H1 (cell line): ENCODE measurements around the gene FAM240A. TPM values are rescaled to one million over a fixed set of nuclear protein-coding genes. Genes with fewer than 3 reads are reported as not detected.

Source experiments
- CTCF ChIA-PET: fragments of 300-600 bp; sonication (Branson Sonifier 250); formaldehyde crosslinking; loops from one replicate; lab custom pipeline; 2021; ENCODE audit not compliant: partially characterized antibody; lab: Charles Lee
- POLR2A ChIA-PET: fragments of 300-600 bp; sonication (Branson Sonifier 250); formaldehyde crosslinking; loops from one replicate; lab custom pipeline; 2021; ENCODE audit warnings: inconsistent platforms; ENCODE audit not compliant: partially characterized antibody; lab: Charles Lee
- DNase-seq, 2 experiments: peaks; one replicate each; pipeline versions ENCODE4 v3.0.0 to v3.0.0-alpha.2; 2010 to 2022; ENCODE audit warnings: low spot score in 2 of 2, low read depth in 1 of 2, mixed read lengths in 1 of 2
- FAIRE-seq: peaks from 2 replicates; lab custom pipeline; 2011; peaks lifted over from hg19 to GRCh38; lab: Jason Lieb, UNC
- H2AFZ ChIP-seq: 2 replicates; pipeline ENCODE4 v1.8.1; 2012; ENCODE audit warnings: low read length, inconsistent platforms
- H2AK5ac ChIP-seq: 2 replicates; pipeline ENCODE4 v1.6.1; 2013; ENCODE audit warnings: low read depth, low read length
- H2BK120ac ChIP-seq: replicated peaks from 2 replicates; pipeline ENCODE3; 2013; ENCODE audit warnings: low read depth, low read length, inconsistent platforms
- H2BK12ac ChIP-seq: 2 replicates; pipeline ENCODE4 v1.6.1; 2013; ENCODE audit warnings: low read depth, low read length
- H2BK15ac ChIP-seq: 2 replicates; pipeline ENCODE4 v1.6.1; 2013; ENCODE audit warnings: low read length
- H2BK20ac ChIP-seq: 2 replicates; pipeline ENCODE4 v1.6.1; 2013; ENCODE audit warnings: low read length
- H2BK5ac ChIP-seq: 2 replicates; pipeline ENCODE4 v1.6.1; 2013; ENCODE audit warnings: low read depth, low read length
- H3K14ac ChIP-seq: 2 replicates; pipeline ENCODE4 v1.6.1; 2013; ENCODE audit warnings: inconsistent platforms; ENCODE audit not compliant: insufficient read length
- H3K18ac ChIP-seq: 2 replicates; pipeline ENCODE4 v1.6.1; 2013; ENCODE audit warnings: low read length; ENCODE audit errors: extremely low read depth
- H3K23ac ChIP-seq: 2 replicates; pipeline ENCODE4 v1.6.1; 2013; ENCODE audit warnings: inconsistent platforms; ENCODE audit not compliant: insufficient read length
- H3K23me2 ChIP-seq: 2 replicates; pipeline ENCODE4 v1.6.1; 2013; ENCODE audit warnings: low read depth, low read length
- H3K27ac ChIP-seq: 2 replicates; pipeline ENCODE4 v1.6.1; 2011; ENCODE audit warnings: low read depth, low read length, inconsistent platforms
- H3K27me3 ChIP-seq, 4 experiments: replicated peaks in 1 of 4; 1 replicate in 1 of 4; 2 replicates in 3 of 4; pipeline versions ENCODE4 v1.6.1 to v1.8.1; 2011 to 2013; ENCODE audit warnings: low read length in 3 of 4, mild to moderate bottlenecking in 3 of 4, inconsistent platforms in 2 of 4, mixed read lengths in 2 of 4, moderate library complexity in 1 of 4; ENCODE audit not compliant: control insufficient read depth in 3 of 4, insufficient read depth in 3 of 4; ENCODE audit errors: extremely low read depth in 1 of 4
- H3K36me3 ChIP-seq, 4 experiments: 2 replicates each; pipeline versions ENCODE4 v1.6.1 to v1.8.1; 2011 to 2013; ENCODE audit warnings: mild to moderate bottlenecking in 4 of 4, low read length in 3 of 4, moderate library complexity in 2 of 4, control low read depth in 1 of 4, inconsistent platforms in 1 of 4; ENCODE audit not compliant: insufficient read depth in 4 of 4, control insufficient read depth in 2 of 4
- H3K4ac ChIP-seq: replicated peaks from 2 replicates; pipeline ENCODE3; 2013; ENCODE audit warnings: low read length, low read depth, mixed read lengths, inconsistent platforms; ENCODE audit not compliant: insufficient read length
- H3K4me1 ChIP-seq, 4 experiments: replicated peaks in 1 of 4; 1 replicate in 1 of 4; 2 replicates in 3 of 4; pipeline versions ENCODE4 v1.6.1 to v1.8.1; 2011 to 2013; ENCODE audit warnings: low read length in 3 of 4, inconsistent platforms in 2 of 4, mixed read lengths in 1 of 4; ENCODE audit not compliant: insufficient read depth in 4 of 4, control insufficient read depth in 3 of 4
- H3K4me2 ChIP-seq, 2 experiments: 2 replicates each; pipeline versions ENCODE4 v1.6.1 to v1.8.1; 2011 to 2013; ENCODE audit warnings: low read depth in 2 of 2, low read length in 2 of 2, control low read depth in 1 of 2, inconsistent platforms in 1 of 2, mild to moderate bottlenecking in 1 of 2; ENCODE audit not compliant: insufficient read depth in 1 of 2
- H3K4me3 ChIP-seq, 4 experiments: fragments of 200-600, 300-600 bp in 1 of 4; sonication (generic), shearing (Covaris generic), sonication (Bioruptor Twin) in 1 of 4; 2 replicates each; pipeline versions ENCODE4 v1.5.1 to v1.8.1; 2011 to 2016; ENCODE audit warnings: low read length in 4 of 4, low read depth in 3 of 4, control low read depth in 2 of 4, inconsistent platforms in 2 of 4, mild to moderate bottlenecking in 2 of 4, mixed read lengths in 1 of 4, moderate library complexity in 1 of 4; ENCODE audit not compliant: insufficient read depth in 2 of 4; ENCODE audit errors: extremely low read depth in 1 of 4
- H3K56ac ChIP-seq: replicated peaks from 2 replicates; pipeline ENCODE3; 2013; ENCODE audit warnings: low read depth, mild to moderate bottlenecking, mixed read lengths, low read length, inconsistent platforms; ENCODE audit not compliant: insufficient read length
- H3K79me1 ChIP-seq: 2 replicates; pipeline ENCODE4 v1.6.1; 2013; ENCODE audit warnings: low read depth, low read length, control low read depth
- H3K79me2 ChIP-seq, 2 experiments: 2 replicates each; pipeline versions ENCODE4 v1.6.1 to v1.8.1; 2012 to 2013; ENCODE audit warnings: low read length in 2 of 2, mild to moderate bottlenecking in 2 of 2, inconsistent platforms in 1 of 2; ENCODE audit not compliant: insufficient read depth in 2 of 2, control insufficient read depth in 1 of 2
- H3K9ac ChIP-seq, 4 experiments: replicated peaks in 1 of 4; 1 replicate in 1 of 4; 2 replicates in 3 of 4; pipeline versions ENCODE4 v1.6.1 to v1.8.1; 2011 to 2013; ENCODE audit warnings: low read depth in 3 of 4, low read length in 3 of 4, control low read depth in 2 of 4, mild to moderate bottlenecking in 2 of 4, moderate library complexity in 2 of 4, inconsistent platforms in 1 of 4; ENCODE audit errors: extremely low read depth in 1 of 4
- H3K9me3 ChIP-seq, 2 experiments: 2 replicates each; pipeline versions ENCODE4 v1.6.1 to v1.8.1; 2012 to 2013; ENCODE audit warnings: mild to moderate bottlenecking in 2 of 2, moderate library complexity in 2 of 2, control low read depth in 1 of 2, inconsistent platforms in 1 of 2, low read depth in 1 of 2, low read length in 1 of 2, mixed read lengths in 1 of 2; ENCODE audit not compliant: insufficient read depth in 2 of 2
- H4K20me1 ChIP-seq, 2 experiments: replicated peaks in 1 of 2; 2 replicates each; pipeline versions ENCODE3 to v1.8.1; 2011 to 2013; ENCODE audit warnings: inconsistent platforms in 2 of 2, low read length in 2 of 2, mild to moderate bottlenecking in 1 of 2; ENCODE audit not compliant: insufficient read depth in 2 of 2, control insufficient read depth in 1 of 2
- H4K5ac ChIP-seq: 2 replicates; pipeline ENCODE4 v1.6.1; 2013; ENCODE audit warnings: low read length, low read depth, mixed read lengths, inconsistent platforms; ENCODE audit not compliant: insufficient read length
- H4K8ac ChIP-seq: 2 replicates; pipeline ENCODE4 v1.8.0; 2013; ENCODE audit warnings: mild to moderate bottlenecking, moderate library complexity, low read length, inconsistent platforms; ENCODE audit not compliant: insufficient read depth; ENCODE audit errors: extremely low read depth
- H4K91ac ChIP-seq: replicated peaks from 2 replicates; pipeline ENCODE3; 2013; ENCODE audit warnings: low read length, mixed read lengths, inconsistent platforms; ENCODE audit not compliant: insufficient read length
- ATF2 ChIP-seq: IDR thresholded peaks from 2 replicates; pipeline ENCODE4 v1.6.1; 2012; ENCODE audit warnings: low read length, inconsistent platforms
- CTCF ChIP-seq, 3 experiments: IDR thresholded peaks; 1 replicate in 2 of 3; 2 replicates in 1 of 3; pipeline versions ENCODE4 v1.5.1 to v1.6.1; 2011; ENCODE audit warnings: low read length in 3 of 3, mild to moderate bottlenecking in 3 of 3, inconsistent platforms in 2 of 3, low read depth in 1 of 3, moderate library complexity in 1 of 3; ENCODE audit not compliant: insufficient read depth in 1 of 3; ENCODE audit errors: control extremely low read depth in 1 of 3
- NRF1 ChIP-seq: IDR thresholded peaks from 2 replicates; pipeline ENCODE4 v1.6.1; 2011; ENCODE audit warnings: mild to moderate bottlenecking, low read depth, low read length, improper control_type of control experiment
- POLR2AphosphoS5 ChIP-seq: IDR thresholded peaks from 2 replicates; pipeline ENCODE4 v1.6.1; 2011; ENCODE audit warnings: low read depth, low read length
- SIRT6 ChIP-seq: IDR thresholded peaks from one replicate; pipeline ENCODE4 v1.7.1; 2012; ENCODE audit warnings: low read length, inconsistent platforms
- SUZ12 ChIP-seq: fragments of 200-600 bp; sonication (generic); IDR thresholded peaks from 2 replicates; pipeline ENCODE4 v1.6.1; 2012; ENCODE audit warnings: mild to moderate bottlenecking, inconsistent platforms, low read length, moderate library complexity, mixed read lengths
- WGBS, 2 experiments: shearing (Covaris generic) in 1 of 2; methylation state at CpG; one replicate each; pipeline versions ENCODE4 v1.1.6 to v1.1.7; 2013 to 2015; ENCODE audit warnings: low lambda C conversion rate in 2 of 2, mixed read lengths in 2 of 2, inconsistent platforms in 1 of 2, low coverage in 1 of 2, missing lambda C conversion rate in 1 of 2; ENCODE audit not compliant: insufficient replicate concordance in 2 of 2, insufficient coverage in 1 of 2, insufficient read length in 1 of 2; ENCODE audit errors: extremely low coverage in 1 of 2, missing lambda C conversion rate in 1 of 2; 5-methylcytosine and 5-hydroxymethylcytosine counted together
- polyA plus RNA-seq, 7 experiments: library from polyadenylated mRNA; depleted of rRNA in 3 of 7; stranded (reverse) in 5 of 7; unstranded in 2 of 7; fragments of >200 nt in 5 of 7; fragments of 200-250 nt in 2 of 7; gene quantifications; 1 replicate in 5 of 7; 2 replicates in 1 of 7; 4 replicates in 1 of 7; pipeline versions ENCODE4 v1.2.1 to v1.2.3, GENCODE V29; 2011 to 2013; ENCODE audit warnings: missing spikeins in 2 of 7, mixed read lengths in 2 of 7
- total RNA-seq: library from RNA; stranded (reverse); fragmentation: NEBNext Ultra II Directional; extraction: Animal tissue kit (Norgen Biotek cat#: 25700); gene quantifications from 2 replicates; pipeline ENCODE4 v1.2.1, GENCODE V29; 2021

The FAM240A gene
- total and polyA plus RNA-seq, 2 of the 8 experiments (the other 6 are each of a cell fraction or from before 2014, with no cell fraction given) = 0.08 TPM; not detected in 1

- ChIA-PET POLR2A (interaction anchor here (1.2 kb wide), 1 partner anchor 29 kb away, joined by 3 read pairs; no protein-coding TSS in a partner anchor), CTCF (interaction anchor here (0.6 to 4.2 kb wide), 5 partner anchors 9 to 299 kb away, joined by 3 to 32 read pairs (median 4); no protein-coding TSS in a partner anchor)
- H3K23ac ChIP-seq = no peak overlapping the region
- H3K4me2 ChIP-seq = no peak overlapping the region
- H3K79me2 ChIP-seq = no peaks in the 10 kb centered on the region
- H3K18ac ChIP-seq = no peak overlapping the region
- no peak overlapping the region for H3K14ac ChIP-seq
- H2BK12ac ChIP-seq = no peak overlapping the region
- H3K9ac ChIP-seq = no peak overlapping the region
- H2AFZ ChIP-seq = no peak overlapping the region
- H2BK5ac ChIP-seq = no peak overlapping the region
- no peak overlapping the region for H4K8ac ChIP-seq
- no peaks in the 10 kb centered on the region for H3K79me1 ChIP-seq
- no peaks in the 10 kb centered on the region for H3K36me3 ChIP-seq
- no peak overlapping the region for H2BK20ac ChIP-seq
- FAIRE-seq (no peak), DNase-seq (peak in 1 of 2 experiments; percentile 29)
- no peak overlapping the region for H2BK15ac ChIP-seq
- no peak overlapping the region for H2AK5ac ChIP-seq
- no peak overlapping the region for H4K5ac ChIP-seq
- no peak overlapping the region for H4K91ac ChIP-seq
- no peak overlapping the region for H3K4ac ChIP-seq
- TF ChIP-seq ATF2 (no peak), POLR2AphosphoS5 (no peak), CTCF (IDR thresholded peaks at IDR 0.05; ENCODE audit: control extremely low read depth in 1 of 3, insufficient read depth in 1 of 3, low read depth in 1 of 3, low read length in 3 of 3) (no peak), SUZ12 (no peak), NRF1 (no peak), SIRT6 (no peak)
- 90% methylated on average over 9 of the region's 9 CpGs; no CpG with 5 or more reads in 1 of the 2 experiments for WGBS, 2 experiments
- H2BK120ac ChIP-seq = no peak overlapping the region
- no peaks in the 10 kb centered on the region for H3K9me3 ChIP-seq
- H3K23me2 ChIP-seq = no peaks in the 10 kb centered on the region
- H3K27me3 ChIP-seq = no peaks in the 10 kb centered on the region; a peak in 1 of 7 replicates
- no peak overlapping the region for H3K27ac ChIP-seq
- H3K4me1 ChIP-seq = peaks cover 12 to 24% (median 19%) of the 10 kb centered on the region in 4 experiments
- no peak overlapping the region for H3K56ac ChIP-seq
- H3K4me3 ChIP-seq = no peak overlapping the region
- no peaks in the 10 kb centered on the region for H4K20me1 ChIP-seq
Measured at GRCh38 chr3:46665763-46666452, 53.6 kb downstream of the FAM240A start.
